Endothelial cell of umbilical vein (primary cell): ENCODE results near the gene MRGPRG. TPM values are rescaled to one million over a fixed set of nuclear protein-coding genes. Genes with fewer than 3 reads are reported as not detected.

ENCODE experiments used
- BruUV-seq: library from RNA; stranded (reverse); fragments of 400-500 nt; replicated peaks from 2 replicates; lab custom pipeline; 2021; lab: Mats Ljungman, UMichigan
- CTCF ChIA-PET: fragments of 300-600, 350-600 bp; sonication (Branson Sonifier 250); formaldehyde crosslinking; loops from one replicate; lab custom pipeline; 2021; ENCODE audit warnings: antibody characterized with exemption, inconsistent platforms; lab: Charles Lee
- POLR2A ChIA-PET: fragments of 300-600, 350-600 bp; sonication (Branson Sonifier 250); formaldehyde crosslinking; loops from one replicate; lab custom pipeline; 2021; ENCODE audit warnings: antibody characterized with exemption, inconsistent platforms; lab: Charles Lee
- DNase-seq: peaks from one replicate; pipeline ENCODE4 v3.0.0-alpha.2; 2011; ENCODE audit warnings: low read depth, low spot score
- FAIRE-seq: peaks from 2 replicates; lab custom pipeline; 2011; peaks lifted over from hg19 to GRCh38; lab: Jason Lieb, UNC
- H2AFZ ChIP-seq: 2 replicates; pipeline ENCODE4 v1.6.0; 2012; ENCODE audit warnings: low read depth, low read length, control low read depth, inconsistent platforms
- H3K27ac ChIP-seq: 2 replicates; pipeline ENCODE4 v1.5.1; 2011; ENCODE audit warnings: low read depth, mild to moderate bottlenecking, control low read depth, low read length, moderate library complexity; ENCODE audit not compliant: insufficient read depth
- H3K27me3 ChIP-seq, 2 experiments: 2 replicates each; pipeline versions ENCODE4 v1.6.0 to v1.6.1; 2011; ENCODE audit warnings: low read length in 2 of 2, mixed read lengths in 1 of 2; ENCODE audit not compliant: control insufficient read depth in 2 of 2, insufficient read depth in 2 of 2
- H3K36me3 ChIP-seq, 2 experiments: 2 replicates in 1 of 2; 3 replicates in 1 of 2; pipeline ENCODE4 v1.5.1; 2011; ENCODE audit warnings: low read length in 2 of 2, mild to moderate bottlenecking in 1 of 2, moderate library complexity in 1 of 2; ENCODE audit not compliant: control insufficient read depth in 2 of 2, insufficient read depth in 2 of 2; ENCODE audit errors: extremely low read depth in 1 of 2
- H3K4me1 ChIP-seq: 3 replicates; pipeline ENCODE4 v1.5.1; 2011; ENCODE audit warnings: mild to moderate bottlenecking, low read length; ENCODE audit not compliant: control insufficient read depth, insufficient read depth; ENCODE audit errors: extremely low read depth
- H3K4me2 ChIP-seq: 2 replicates; pipeline ENCODE4 v1.6.1; 2011; ENCODE audit warnings: low read length, control low read depth, mixed read lengths; ENCODE audit not compliant: insufficient read depth
- H3K4me3 ChIP-seq, 3 experiments: fragments of 200-600 bp in 1 of 3; sonication (generic), shearing (Covaris generic) in 1 of 3; replicated peaks in 1 of 3; 2 replicates each; pipeline ENCODE4 v1.5.1; 2011 to 2016; ENCODE audit warnings: control low read depth in 3 of 3, low read length in 3 of 3, mild to moderate bottlenecking in 2 of 3, inconsistent platforms in 1 of 3, low read depth in 1 of 3, moderate library complexity in 1 of 3; ENCODE audit not compliant: insufficient read depth in 1 of 3
- H3K79me2 ChIP-seq: 2 replicates; pipeline ENCODE4 v1.6.0; 2012; ENCODE audit warnings: low read length, inconsistent platforms; ENCODE audit not compliant: control insufficient read depth, insufficient read depth
- H3K9ac ChIP-seq: replicated peaks from 2 replicates; pipeline ENCODE3; 2011; ENCODE audit warnings: low read length, control low read depth; ENCODE audit not compliant: insufficient read depth; ENCODE audit errors: extremely low read depth
- H3K9me1 ChIP-seq: replicated peaks from 3 replicates; pipeline ENCODE4 v1.6.0; 2011; ENCODE audit warnings: mild to moderate bottlenecking, low read length; ENCODE audit not compliant: control insufficient read depth, insufficient read depth; ENCODE audit errors: extremely low read depth
- H3K9me3 ChIP-seq: replicated peaks from 2 replicates; pipeline ENCODE4 v1.5.1; 2012; ENCODE audit warnings: low read length, inconsistent platforms; ENCODE audit not compliant: control insufficient read depth, insufficient read depth
- H4K20me1 ChIP-seq: replicated peaks from 2 replicates; pipeline ENCODE3; 2011; ENCODE audit warnings: mild to moderate bottlenecking, low read length; ENCODE audit not compliant: control insufficient read depth, insufficient read depth; ENCODE audit errors: extremely low read depth
- CTCF ChIP-seq, 2 donors: IDR thresholded peaks; 1 replicate in 1 of 2; 2 replicates in 1 of 2; pipeline ENCODE4 v1.5.1; 2011; ENCODE audit warnings: low read length in 2 of 2, mild to moderate bottlenecking in 2 of 2, moderate library complexity in 2 of 2, control low read depth in 1 of 2, inconsistent platforms in 1 of 2, low read depth in 1 of 2; ENCODE audit not compliant: insufficient read depth in 1 of 2; ENCODE audit errors: extremely low read depth in 1 of 2
- EZH2 ChIP-seq: IDR thresholded peaks from 2 replicates; pipeline ENCODE4 v1.6.1; 2012; ENCODE audit warnings: borderline replicate concordance, low read depth, mild to moderate bottlenecking, moderate library complexity, low read length, inconsistent platforms; ENCODE audit not compliant: severe bottlenecking
- FOS ChIP-seq: IDR thresholded peaks from 2 replicates; pipeline ENCODE4 v1.6.1; 2011; ENCODE audit warnings: mild to moderate bottlenecking, low read length, moderate library complexity, borderline replicate concordance; ENCODE audit not compliant: insufficient read depth
- GATA2 ChIP-seq: IDR thresholded peaks from 2 replicates; pipeline ENCODE4 v1.7.0; 2011; ENCODE audit warnings: low read depth, mild to moderate bottlenecking, moderate library complexity, mixed read lengths, low read length; ENCODE audit not compliant: insufficient read length, insufficient read depth
- JUN ChIP-seq: IDR thresholded peaks from 2 replicates; pipeline ENCODE4 v1.6.1; 2011; ENCODE audit warnings: borderline replicate concordance, low read depth; ENCODE audit not compliant: insufficient read length, insufficient read depth
- MAX ChIP-seq: IDR thresholded peaks from 2 replicates; pipeline ENCODE4 v1.6.1; 2011; ENCODE audit not compliant: insufficient read depth, insufficient read length
- MYC ChIP-seq: IDR thresholded peaks from one replicate; pipeline ENCODE4 v1.6.1; 2011; ENCODE audit warnings: mild to moderate bottlenecking, low read depth, low read length
- POLR2A ChIP-seq: IDR thresholded peaks from 2 replicates; pipeline ENCODE4 v1.6.1; 2012; ENCODE audit warnings: low read depth, mild to moderate bottlenecking, control low read depth, low read length
- POLR2AphosphoS5 ChIP-seq: IDR thresholded peaks from 2 replicates; pipeline ENCODE4 v1.6.1; 2012; ENCODE audit warnings: low read depth, mild to moderate bottlenecking, control low read depth, low read length, moderate library complexity; ENCODE audit not compliant: insufficient read depth
- dilution Hi-C: fragments of 300-500 bp; cut with MboI; formaldehyde crosslinking; loops from one replicate; pipeline ENCODE4 v1.15.0; 2019; ENCODE audit warnings: low sequenced_read_pairs; ENCODE audit not compliant: extremely low pct_ligation_motif_present
- intact Hi-C: fragments of 100-400 bp; cut with micrococcal nuclease; formaldehyde crosslinking; loops from one replicate; pipeline ENCODE4 v1.10.0; 2022
- polyA plus RNA-seq, 4 experiments: library from polyadenylated mRNA; depleted of rRNA in 3 of 4; stranded (reverse) in 3 of 4; unstranded in 1 of 4; fragments of >200 nt; gene quantifications; 2 replicates each; pipeline versions ENCODE4 v1.2.1 to v1.2.3, GENCODE V29; 2011 to 2012; ENCODE audit warnings: missing spikeins in 1 of 4
- total RNA-seq: library from RNA; stranded (reverse); gene quantifications from 2 replicates; pipeline ENCODE4 v1.2.3, GENCODE V29; 2021

Gene MRGPRG
- total and polyA plus RNA-seq, 2 donors (not counting 3 experiments of a cell fraction or from before 2014, with no cell fraction given), result not detected

DNA sequence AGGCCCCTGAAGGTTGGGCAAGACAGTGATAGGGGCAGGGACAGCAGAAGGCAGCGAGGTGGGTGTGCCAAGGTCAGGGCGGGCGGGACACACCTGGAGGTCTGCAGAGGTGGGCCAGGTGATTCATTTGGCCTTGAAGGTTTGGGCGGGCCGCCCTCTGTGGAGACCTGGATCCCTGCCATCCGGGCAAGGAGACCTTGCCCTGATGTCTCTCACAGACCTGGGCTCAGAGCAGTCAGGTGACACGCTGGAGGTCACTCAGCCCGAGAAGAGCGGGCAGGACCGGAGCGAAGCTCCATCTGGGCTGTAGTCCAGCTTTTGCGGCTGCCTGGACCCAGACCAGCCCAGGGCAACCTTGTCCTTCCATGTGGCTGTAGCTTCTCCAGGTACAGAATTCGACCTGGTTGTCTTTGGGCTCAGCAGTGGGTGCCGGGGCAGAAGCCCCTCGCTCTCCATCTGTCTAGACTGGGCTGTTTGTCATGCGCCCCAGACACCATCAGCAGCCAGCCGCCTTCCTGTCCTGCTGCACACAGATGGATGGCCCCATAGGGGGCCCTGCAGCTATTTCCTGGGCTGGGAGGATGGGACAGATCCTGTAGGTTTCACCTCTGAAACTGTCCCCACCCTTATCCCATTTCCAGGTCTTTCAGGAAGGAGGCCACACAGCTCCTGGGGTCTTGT, 3.1 kb downstream of the MRGPRG start:
- no peaks in the 10 kb centered on the region for H3K36me3 ChIP-seq
- TF ChIP-seq EZH2 (no peak), FOS (no peak), POLR2AphosphoS5 (no peak), MYC (no peak), JUN (no peak), CTCF (IDR thresholded peaks at IDR 0.05; ENCODE audit: extremely low read depth in 1 of 2, insufficient read depth in 1 of 2, low read depth in 1 of 2, low read length in 2 of 2) (no peak), MAX (no peak), GATA2 (no peak), POLR2A (no peak)
- BruUV-seq, result no TSS peak
- intact Hi-C loops (loop anchor here (5.0 kb wide), 2 partner anchors 48 to 283 kb away; partner anchors contain the start of gene OSBPL5), dilution Hi-C loops (no loop called here)
- FAIRE-seq (no peak), DNase-seq (no peak)
- CTCF ChIA-PET, result interaction anchor here (1.0 to 3.4 kb wide), 7 partner anchors 20 to 193 kb away, joined by 3 to 35 read pairs (median 4); partner anchors contain the start of gene OSBPL5
- H3K4me1 ChIP-seq, result no peaks in the 10 kb centered on the region
- no peak overlapping the region for H3K27ac ChIP-seq
- H3K9me1 ChIP-seq, result no peaks in the 10 kb centered on the region
- no peak overlapping the region for H3K9ac ChIP-seq
- POLR2A ChIA-PET, result no interaction called here
- no peaks in the 10 kb centered on the region for H3K9me3 ChIP-seq
- no peak overlapping the region for H3K4me3 ChIP-seq
- H3K4me2 ChIP-seq, result no peak overlapping the region
- no peaks in the 10 kb centered on the region for H3K79me2 ChIP-seq
- no peaks in the 10 kb centered on the region for H4K20me1 ChIP-seq
- peaks cover 0 to 10% of the 10 kb centered on the region in 2 experiments for H3K27me3 ChIP-seq
- no peak overlapping the region for H2AFZ ChIP-seq
